ENCODE results near the gene PLEKHA5.
"Not testable (repeated sequence)": the region's sequence is repeated elsewhere in the genome, so short reads cannot be mapped to it uniquely, and the experiment has no call there.

The PLEKHA5 gene

GRCh38 chr12:19285793-19286448 lies 156.4 kb downstream of the PLEKHA5 start:
- DNase-seq, result no peak

GRCh38 chr12:19287302-19287701 lies 157.8 kb downstream of the PLEKHA5 start:
- DNase-seq, result no peak

GRCh38 chr12:19288161-19288560 lies 158.6 kb downstream of the PLEKHA5 start:
- DNase-seq, result no peak

- peak; percentile 65 to 76 for DNase-seq
Measured at GRCh38 chr12:19288603-19289244, 159.2 kb downstream of the PLEKHA5 start.

GRCh38 chr12:19298836-19299605 lies 169.5 kb downstream of the PLEKHA5 start:
- DNase-seq, result no peak

GRCh38 chr12:19299765-19300164 lies 170.2 kb downstream of the PLEKHA5 start:
- DNase-seq, result peak; percentile 40 to 41

- DNase-seq, result no peak
Measured at GRCh38 chr12:19301223-19301622, 171.7 kb downstream of the PLEKHA5 start.

GRCh38 chr12:19301688-19302087 lies 172.2 kb downstream of the PLEKHA5 start:
- no peak for DNase-seq

GRCh38 chr12:19302100-19302640 lies 172.6 kb downstream of the PLEKHA5 start:
- DNase-seq, result peak; percentile 4 to 27

GRCh38 chr12:19303496-19303895 lies 174.0 kb downstream of the PLEKHA5 start:
- no peak for DNase-seq

GRCh38 chr12:19304149-19304750 lies 174.7 kb downstream of the PLEKHA5 start:
- no peak for DNase-seq

GRCh38 chr12:19305621-19306020 lies 176.1 kb downstream of the PLEKHA5 start:
- not testable (repeated sequence) for DNase-seq

- DNase-seq, result no peak
Measured at GRCh38 chr12:19306366-19306765, 176.8 kb downstream of the PLEKHA5 start.

GRCh38 chr12:19307451-19307850 lies 177.9 kb downstream of the PLEKHA5 start:
- DNase-seq, result no peak

- DNase-seq, result no peak
Measured at GRCh38 chr12:19311165-19311564, 181.6 kb downstream of the PLEKHA5 start.

GRCh38 chr12:19312637-19313036 lies 183.1 kb downstream of the PLEKHA5 start:
- no peak for DNase-seq

- no peak for DNase-seq
Measured at GRCh38 chr12:19316425-19316824, 186.9 kb downstream of the PLEKHA5 start.

GRCh38 chr12:19322376-19322775 lies 192.8 kb downstream of the PLEKHA5 start:
- DNase-seq, result no peak

- DNase-seq, result no peak
Measured at GRCh38 chr12:19323805-19324204, 194.3 kb downstream of the PLEKHA5 start.

GRCh38 chr12:19326102-19326501 lies 196.6 kb downstream of the PLEKHA5 start:
- no peak for DNase-seq

GRCh38 chr12:19332196-19332595 lies 202.7 kb downstream of the PLEKHA5 start:
- DNase-seq, result no peak

- DNase-seq, result no peak
Measured at GRCh38 chr12:19338405-19338804, 208.9 kb downstream of the PLEKHA5 start.

GRCh38 chr12:19350850-19351249 lies 221.3 kb downstream of the PLEKHA5 start:
- not testable (repeated sequence) for DNase-seq
